GM18951 (cell line): ENCODE measurements around the gene IRF1.
A peak's percentile ranks its signal among the peaks of the same experiment; 100 is the strongest.

Experiments used
- POLR2A ChIP-seq: IDR thresholded peaks from 4 replicates; pipeline ENCODE4 v1.6.1; 2011; ENCODE audit warnings: mild to moderate bottlenecking; ENCODE audit not compliant: insufficient read length, insufficient read depth; ENCODE audit errors: extremely low read depth
- in situ Hi-C: fragments of 300-500 bp; cut with MboI; formaldehyde crosslinking; loops from one replicate; pipeline ENCODE4 v1.12.0; 2022; ENCODE audit warnings: low sequenced_read_pairs, mixed read lengths, inconsistent platforms; ENCODE audit not compliant: unreplicated experiment

IRF1 gene

DNA sequence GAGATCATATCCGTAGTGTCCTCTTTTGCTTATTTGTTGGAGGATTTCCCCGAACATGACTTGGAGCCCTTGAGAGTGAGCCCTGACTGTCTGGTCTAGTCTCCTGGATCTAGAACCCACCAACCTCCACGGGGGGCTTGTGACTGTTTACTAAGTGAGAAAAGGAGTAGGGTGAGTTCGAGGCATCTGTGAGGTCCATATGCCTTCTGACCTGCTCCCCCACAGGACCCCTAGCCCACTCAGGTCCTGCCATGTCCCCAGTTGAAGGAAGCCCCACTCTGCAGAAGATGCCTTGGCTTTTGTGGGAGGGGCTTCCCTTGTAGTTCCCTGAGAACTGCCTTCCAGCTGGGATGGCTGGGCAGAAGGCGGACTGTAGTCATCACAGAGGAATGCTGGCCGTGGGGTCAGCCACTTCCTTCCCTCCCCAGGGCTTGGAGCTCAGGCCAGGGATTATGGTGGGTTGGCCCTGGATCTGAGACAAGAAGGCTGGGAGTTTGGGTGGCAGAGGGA lies 7.0 kb upstream of the IRF1 start:
- in situ Hi-C loops: no loop called here
- TF ChIP-seq POLR2A: no peak

- peak; percentile 69 for TF ChIP-seq POLR2A
- in situ Hi-C loops: no loop called here
Observed at GRCh38 chr5:132496631-132497487, 6.3 kb upstream of the IRF1 start.

DNA sequence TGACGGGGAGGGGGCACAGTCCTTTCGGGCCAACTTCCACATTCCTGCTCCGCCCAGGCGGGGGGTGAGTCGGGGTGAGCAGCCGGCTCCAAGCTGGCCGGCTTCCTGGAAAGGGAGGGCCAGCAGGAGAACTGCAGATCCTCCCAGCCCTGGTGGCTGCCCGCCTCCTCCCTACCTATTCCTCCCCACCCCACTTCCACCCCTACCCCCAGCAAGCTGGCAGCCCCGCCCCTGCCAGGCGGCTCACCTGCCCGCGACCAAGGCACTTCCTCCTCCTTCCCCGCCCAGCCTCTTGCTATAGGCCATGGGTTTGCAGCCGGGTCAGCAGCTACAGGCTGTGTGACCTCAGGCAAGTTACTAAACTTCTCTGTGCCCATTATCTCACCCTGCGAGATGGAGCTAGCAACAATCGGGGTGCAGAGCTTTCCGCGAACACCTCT lies 5.6 kb upstream of the IRF1 start:
- in situ Hi-C loops: no loop called here
- no peak for TF ChIP-seq POLR2A

DNA sequence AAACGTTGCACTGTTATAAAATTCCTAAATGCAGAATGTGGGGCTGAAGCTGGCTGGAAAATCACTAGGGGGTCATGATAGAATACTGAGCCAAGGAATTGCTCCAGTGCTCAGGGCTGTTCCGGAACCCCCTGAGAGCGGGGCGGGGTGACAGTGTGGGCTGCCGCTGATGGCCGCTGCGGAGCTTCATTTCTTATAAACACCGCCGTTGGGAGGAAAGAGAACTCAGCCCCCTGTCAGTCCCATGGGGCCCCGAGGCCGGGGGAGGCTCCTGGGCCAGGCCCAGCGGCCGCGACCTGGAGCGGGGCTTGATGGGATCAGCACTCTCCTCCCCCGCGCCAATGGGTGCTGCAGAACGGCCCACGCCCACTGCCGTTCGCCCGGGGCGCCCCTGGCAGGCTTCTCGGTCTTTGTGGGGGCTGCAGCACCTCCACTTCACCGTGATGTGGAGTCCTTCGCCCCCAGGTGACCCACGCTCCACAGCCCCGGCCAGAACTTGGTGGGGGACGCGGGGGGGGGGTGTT lies 5.2 kb upstream of the IRF1 start:
- in situ Hi-C loops: no loop called here
- peak; percentile 73 for TF ChIP-seq POLR2A

- in situ Hi-C loops: loop anchor here (5.0 kb wide), 1 partner anchor 72 kb away; no protein-coding TSS in a partner anchor
- no peak for TF ChIP-seq POLR2A
Observed at GRCh38 chr5:132493821-132494220, 3.2 kb upstream of the IRF1 start.

GRCh38 chr5:132493241-132493640 lies 2.7 kb upstream of the IRF1 start:
- TF ChIP-seq POLR2A: no peak
- in situ Hi-C loops: loop anchor here (5.0 kb wide), 1 partner anchor 71 kb away; no protein-coding TSS in a partner anchor

DNA sequence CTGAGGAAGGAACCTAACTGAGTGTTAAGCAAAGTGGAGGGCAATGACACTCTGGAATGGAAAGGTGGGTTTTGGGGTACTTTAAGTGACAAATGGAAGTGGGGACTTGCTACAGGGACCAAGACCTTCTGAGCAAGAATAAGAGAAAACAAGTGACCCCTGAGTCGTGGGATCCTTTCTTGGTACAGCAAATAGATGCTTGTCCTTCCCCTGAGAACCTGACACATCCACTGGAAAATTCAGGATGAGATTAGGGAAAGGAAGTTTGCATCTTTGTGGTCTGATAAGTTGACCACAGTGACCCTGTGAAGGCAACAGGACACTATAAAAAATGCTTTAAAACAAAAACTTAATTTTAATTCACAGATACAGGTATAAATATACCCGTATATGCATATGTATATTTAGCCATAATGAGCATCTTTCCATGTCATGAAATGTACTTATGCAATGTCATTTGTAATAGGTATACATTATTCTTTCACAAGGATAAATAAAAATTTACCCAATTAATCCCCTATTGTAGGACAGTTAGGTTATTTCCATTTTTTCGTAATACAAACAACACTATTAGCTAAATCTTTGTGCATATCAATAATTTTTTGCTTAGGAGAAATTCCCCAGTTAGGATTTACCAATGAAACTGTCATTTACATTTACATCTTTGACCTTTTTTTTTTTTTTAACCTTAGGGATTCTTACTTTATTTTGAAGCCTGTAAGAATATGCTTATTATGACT lies 2.0 kb upstream of the IRF1 start:
- in situ Hi-C loops: loop anchor here (5.0 kb wide), 1 partner anchor 70 kb away; no protein-coding TSS in a partner anchor
- no peak for TF ChIP-seq POLR2A

DNA sequence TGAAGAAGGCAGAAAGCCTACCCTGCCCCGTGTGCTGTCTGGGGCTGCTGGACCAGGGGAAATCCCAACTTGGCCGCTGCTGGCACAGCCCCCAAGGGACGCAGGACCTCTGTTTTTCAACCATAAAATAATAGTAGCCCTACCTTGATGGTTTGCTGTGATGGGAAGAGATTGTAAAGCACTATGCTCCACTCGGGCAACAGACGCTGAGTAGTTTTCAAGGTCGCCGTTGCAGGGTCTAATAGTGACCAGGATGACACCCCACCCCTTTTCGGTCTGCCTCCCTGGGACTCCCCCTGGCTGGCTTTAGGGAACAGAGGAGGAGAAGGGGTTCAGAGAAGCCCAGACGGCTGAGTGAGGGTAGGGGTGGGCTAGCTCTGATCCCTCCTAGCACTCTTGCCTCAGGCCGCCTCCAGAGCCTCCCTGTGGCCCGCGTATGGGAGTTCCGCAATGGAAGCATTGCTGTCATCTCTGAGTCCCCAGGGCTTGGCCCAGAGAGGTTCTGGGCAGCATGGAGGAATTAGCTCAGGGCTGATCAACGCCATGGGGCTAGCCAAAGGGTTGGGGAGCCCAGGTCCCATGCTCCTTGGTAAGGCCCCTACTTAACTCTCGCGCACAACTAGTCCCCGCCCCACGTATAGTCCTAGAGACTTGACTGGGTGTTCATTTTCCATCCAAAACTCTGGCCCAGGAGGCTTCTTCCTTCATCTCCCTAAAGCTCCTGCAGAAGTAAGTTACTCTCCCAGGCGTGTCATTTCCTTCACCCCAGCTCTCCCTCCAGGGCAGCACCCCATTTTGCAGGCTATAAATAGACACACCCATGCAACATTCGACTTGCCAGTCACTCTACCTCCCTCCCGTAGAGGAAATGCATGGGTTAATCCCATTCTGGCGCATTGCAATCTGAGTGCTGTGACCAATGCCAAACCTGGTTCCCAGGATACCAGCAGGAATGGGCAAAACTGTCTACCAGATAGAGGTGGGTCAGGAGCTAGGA lies 1.1 kb upstream of the IRF1 start:
- in situ Hi-C loops: loop anchor here (5.0 kb wide), 1 partner anchor 69 kb away; no protein-coding TSS in a partner anchor
- TF ChIP-seq POLR2A: no peak

DNA sequence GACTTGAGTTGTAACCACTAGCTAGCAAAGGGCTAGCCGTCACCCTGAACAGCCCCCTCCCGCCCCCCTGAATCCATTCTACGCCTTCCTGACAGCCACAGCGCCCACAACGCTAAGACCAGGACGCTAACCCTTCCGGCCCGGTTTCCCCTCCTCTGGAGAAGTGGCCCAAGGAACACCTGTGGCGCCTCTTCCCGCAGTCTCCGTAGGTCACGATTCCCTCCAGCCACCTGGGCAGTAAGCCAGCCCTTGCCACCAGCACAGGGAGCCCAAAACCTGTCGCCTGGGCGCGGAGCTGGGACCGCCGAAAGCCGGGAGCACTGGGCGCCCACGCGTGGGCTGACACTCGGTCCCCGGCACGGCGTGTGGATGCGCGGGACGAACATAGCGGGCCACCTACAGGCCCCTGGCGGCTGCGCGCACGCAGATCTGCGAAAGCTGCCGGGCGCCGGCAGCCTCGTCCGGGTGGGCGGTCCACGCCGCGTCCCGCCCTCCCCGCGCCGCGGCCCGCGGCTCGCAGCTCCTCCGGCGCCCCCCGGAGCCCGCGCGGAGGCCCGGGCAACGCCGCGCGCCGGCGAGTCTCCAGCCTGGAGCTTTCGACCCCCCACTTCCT lies 596 bp downstream of the IRF1 start:
- in situ Hi-C loops: loop anchor here (5.0 kb wide), 1 partner anchor 68 kb away; no protein-coding TSS in a partner anchor
- no peak for TF ChIP-seq POLR2A

DNA sequence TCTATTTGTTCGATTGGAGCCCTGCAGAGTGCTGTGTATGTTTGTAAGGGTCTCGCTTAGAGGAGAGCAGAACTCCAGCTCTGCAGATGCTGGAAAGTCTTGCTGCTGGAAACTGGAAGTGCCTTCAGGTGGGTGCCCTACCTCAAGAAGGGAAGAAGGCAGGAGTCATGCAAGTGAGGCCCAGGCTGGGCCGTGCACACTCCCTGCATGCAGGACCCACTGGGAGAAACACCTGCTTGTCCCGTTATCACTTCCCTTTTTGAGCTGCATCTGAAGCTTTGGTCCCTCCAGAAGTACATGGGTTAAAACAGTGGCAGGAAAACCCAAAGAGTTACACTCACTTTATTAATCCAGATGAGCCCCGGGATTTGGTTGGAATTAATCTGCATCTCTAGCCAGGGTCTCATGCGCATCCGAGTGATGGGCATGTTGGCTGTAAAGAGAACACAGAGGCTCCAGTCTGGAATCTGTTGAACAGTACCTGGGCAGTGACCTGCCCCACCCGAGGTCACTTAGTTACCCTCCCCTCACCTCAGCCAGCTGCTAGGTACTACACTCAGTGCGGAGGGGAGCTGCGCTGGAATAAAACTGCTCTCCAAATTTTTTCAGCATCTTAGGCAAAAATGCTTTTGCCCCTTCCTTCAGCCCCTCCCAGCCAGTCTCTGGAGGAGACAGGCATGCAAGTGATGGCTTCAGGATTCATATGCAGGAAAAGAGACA lies 1.4 kb downstream of the IRF1 start:
- in situ Hi-C loops: no loop called here
- TF ChIP-seq POLR2A: peak; percentile 38

DNA sequence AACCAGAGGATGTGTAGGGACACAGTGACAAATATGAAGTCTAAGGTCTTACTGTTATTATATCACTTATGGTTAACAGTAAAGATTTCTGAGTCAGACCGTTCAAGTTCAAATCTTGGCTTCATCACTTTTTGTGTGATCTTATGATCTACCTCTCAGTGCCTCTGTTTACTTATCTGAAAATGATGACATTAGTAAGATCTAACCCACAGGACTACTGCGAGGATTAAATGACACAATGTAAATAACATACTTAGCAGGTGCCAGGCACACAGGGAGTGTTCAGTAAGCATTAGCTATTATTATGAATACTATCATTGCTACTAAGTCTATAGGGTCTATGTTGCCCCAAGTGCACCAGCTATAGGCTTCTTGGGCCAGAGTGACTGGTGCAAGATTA lies 2.0 kb downstream of the IRF1 start:
- in situ Hi-C loops: no loop called here
- TF ChIP-seq POLR2A: no peak

DNA sequence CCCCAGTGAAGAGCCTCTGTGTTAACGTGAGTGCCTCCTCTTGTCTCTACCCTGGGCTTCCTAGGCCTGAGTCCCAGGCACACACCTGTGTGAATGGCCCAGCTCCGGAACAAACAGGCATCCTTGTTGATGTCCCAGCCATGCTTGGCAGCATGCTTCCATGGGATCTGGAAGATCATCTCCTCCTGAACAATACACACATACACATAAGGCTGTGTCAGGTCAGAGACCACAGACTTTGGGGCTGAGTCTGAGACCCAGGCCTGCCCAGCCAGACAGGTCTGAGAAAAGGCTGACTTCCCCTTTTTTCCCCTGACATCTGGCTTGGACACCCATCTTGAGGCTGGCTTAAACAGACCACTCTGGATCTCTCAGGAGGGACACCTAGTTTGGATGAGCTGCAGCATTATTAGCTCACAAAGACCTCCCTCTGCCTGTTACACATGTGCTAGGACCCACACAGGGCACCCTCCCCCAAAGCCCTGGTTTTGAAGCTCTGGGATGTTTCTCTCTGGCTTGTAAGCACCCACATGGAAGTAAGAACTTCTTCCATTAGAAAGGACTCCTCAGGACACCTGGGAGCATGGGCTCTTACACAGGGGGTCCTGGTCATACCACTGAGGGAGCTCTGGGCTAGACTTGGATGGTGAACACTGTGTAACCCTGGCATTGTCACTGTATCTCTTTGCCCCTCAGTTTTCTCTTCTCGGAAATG lies 2.6 kb downstream of the IRF1 start:
- TF ChIP-seq POLR2A: no peak
- in situ Hi-C loops: no loop called here
